Neural progenitor cell (in vitro differentiated cells): ENCODE results near the gene GABARAPL1.

Experiments used
- EZH2 ChIP-seq: fragments of 200-600 bp; sonication (generic); IDR thresholded peaks from 2 replicates; pipeline ENCODE4 v1.6.1; 2017; ENCODE audit warnings: antibody characterized with exemption, mild to moderate bottlenecking, moderate library complexity
- EZH2phosphoT487 ChIP-seq: fragments of 200-600 bp; sonication (generic); IDR thresholded peaks from 2 replicates; pipeline ENCODE4 v1.6.1; 2017; ENCODE audit warnings: antibody characterized with exemption
- TF ChIP-seq, protein P1 (sequence below): fragments of 200-600 bp; sonication (generic); IDR thresholded peaks from 2 replicates; pipeline ENCODE4 v1.5.1; 2017; ENCODE audit warnings: antibody characterized with exemption, mild to moderate bottlenecking

DNA sequence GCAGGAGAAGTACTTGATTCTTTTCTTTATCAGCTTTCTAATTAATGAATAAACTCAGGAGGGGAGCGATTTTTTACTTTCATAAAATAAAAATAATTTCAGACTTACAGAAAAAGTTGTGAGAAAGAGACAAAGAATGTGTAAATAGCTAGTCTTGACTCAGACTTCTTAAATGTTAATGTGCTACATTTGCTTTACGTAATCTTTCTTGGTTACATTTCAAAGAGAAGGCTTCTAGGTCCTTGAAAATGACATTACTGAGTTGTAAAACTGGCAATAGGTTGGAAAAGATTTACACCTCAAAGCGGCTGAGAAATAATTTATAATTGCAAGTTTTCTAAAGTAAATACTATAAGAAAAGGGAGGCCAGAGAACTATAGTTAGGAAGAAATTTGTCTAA, 28.6 kb downstream of the GABARAPL1 start:
- TF ChIP-seq, protein P1, sequence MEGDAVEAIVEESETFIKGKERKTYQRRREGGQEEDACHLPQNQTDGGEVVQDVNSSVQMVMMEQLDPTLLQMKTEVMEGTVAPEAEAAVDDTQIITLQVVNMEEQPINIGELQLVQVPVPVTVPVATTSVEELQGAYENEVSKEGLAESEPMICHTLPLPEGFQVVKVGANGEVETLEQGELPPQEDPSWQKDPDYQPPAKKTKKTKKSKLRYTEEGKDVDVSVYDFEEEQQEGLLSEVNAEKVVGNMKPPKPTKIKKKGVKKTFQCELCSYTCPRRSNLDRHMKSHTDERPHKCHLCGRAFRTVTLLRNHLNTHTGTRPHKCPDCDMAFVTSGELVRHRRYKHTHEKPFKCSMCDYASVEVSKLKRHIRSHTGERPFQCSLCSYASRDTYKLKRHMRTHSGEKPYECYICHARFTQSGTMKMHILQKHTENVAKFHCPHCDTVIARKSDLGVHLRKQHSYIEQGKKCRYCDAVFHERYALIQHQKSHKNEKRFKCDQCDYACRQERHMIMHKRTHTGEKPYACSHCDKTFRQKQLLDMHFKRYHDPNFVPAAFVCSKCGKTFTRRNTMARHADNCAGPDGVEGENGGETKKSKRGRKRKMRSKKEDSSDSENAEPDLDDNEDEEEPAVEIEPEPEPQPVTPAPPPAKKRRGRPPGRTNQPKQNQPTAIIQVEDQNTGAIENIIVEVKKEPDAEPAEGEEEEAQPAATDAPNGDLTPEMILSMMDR = no peak
- TF ChIP-seq EZH2 (no peak), EZH2phosphoT487 (no peak)
